H1 (cell line): ENCODE results near the gene CAMK1G. TPM values are rescaled to one million over a fixed set of nuclear protein-coding genes. Genes with fewer than 3 reads are reported as not detected.

Experiments used
- CTCF ChIA-PET: fragments of 300-600 bp; sonication (Branson Sonifier 250); formaldehyde crosslinking; loops from one replicate; lab custom pipeline; 2021; ENCODE audit not compliant: partially characterized antibody; lab: Charles Lee
- POLR2A ChIA-PET: fragments of 300-600 bp; sonication (Branson Sonifier 250); formaldehyde crosslinking; loops from one replicate; lab custom pipeline; 2021; ENCODE audit warnings: inconsistent platforms; ENCODE audit not compliant: partially characterized antibody; lab: Charles Lee
- DNase-seq, 2 experiments: peaks; one replicate each; pipeline versions ENCODE4 v3.0.0 to v3.0.0-alpha.2; 2010 to 2022; ENCODE audit warnings: low spot score in 2 of 2, low read depth in 1 of 2, mixed read lengths in 1 of 2
- FAIRE-seq: peaks from 2 replicates; lab custom pipeline; 2011; peaks lifted over from hg19 to GRCh38; lab: Jason Lieb, UNC
- H2AFZ ChIP-seq: 2 replicates; pipeline ENCODE4 v1.8.1; 2012; ENCODE audit warnings: low read length, inconsistent platforms
- H2AK5ac ChIP-seq: 2 replicates; pipeline ENCODE4 v1.6.1; 2013; ENCODE audit warnings: low read depth, low read length
- H2BK120ac ChIP-seq: replicated peaks from 2 replicates; pipeline ENCODE3; 2013; ENCODE audit warnings: low read depth, low read length, inconsistent platforms
- H2BK12ac ChIP-seq: 2 replicates; pipeline ENCODE4 v1.6.1; 2013; ENCODE audit warnings: low read depth, low read length
- H2BK15ac ChIP-seq: 2 replicates; pipeline ENCODE4 v1.6.1; 2013; ENCODE audit warnings: low read length
- H2BK20ac ChIP-seq: 2 replicates; pipeline ENCODE4 v1.6.1; 2013; ENCODE audit warnings: low read length
- H2BK5ac ChIP-seq: 2 replicates; pipeline ENCODE4 v1.6.1; 2013; ENCODE audit warnings: low read depth, low read length
- H3K14ac ChIP-seq: 2 replicates; pipeline ENCODE4 v1.6.1; 2013; ENCODE audit warnings: inconsistent platforms; ENCODE audit not compliant: insufficient read length
- H3K18ac ChIP-seq: 2 replicates; pipeline ENCODE4 v1.6.1; 2013; ENCODE audit warnings: low read length; ENCODE audit errors: extremely low read depth
- H3K23ac ChIP-seq: 2 replicates; pipeline ENCODE4 v1.6.1; 2013; ENCODE audit warnings: inconsistent platforms; ENCODE audit not compliant: insufficient read length
- H3K23me2 ChIP-seq: 2 replicates; pipeline ENCODE4 v1.6.1; 2013; ENCODE audit warnings: low read depth, low read length
- H3K27ac ChIP-seq: 2 replicates; pipeline ENCODE4 v1.6.1; 2011; ENCODE audit warnings: low read depth, low read length, inconsistent platforms
- H3K27me3 ChIP-seq, 4 experiments: replicated peaks in 1 of 4; 1 replicate in 1 of 4; 2 replicates in 3 of 4; pipeline versions ENCODE4 v1.6.1 to v1.8.1; 2011 to 2013; ENCODE audit warnings: low read length in 3 of 4, mild to moderate bottlenecking in 3 of 4, inconsistent platforms in 2 of 4, mixed read lengths in 2 of 4, moderate library complexity in 1 of 4; ENCODE audit not compliant: control insufficient read depth in 3 of 4, insufficient read depth in 3 of 4; ENCODE audit errors: extremely low read depth in 1 of 4
- H3K36me3 ChIP-seq, 4 experiments: 2 replicates each; pipeline versions ENCODE4 v1.6.1 to v1.8.1; 2011 to 2013; ENCODE audit warnings: mild to moderate bottlenecking in 4 of 4, low read length in 3 of 4, moderate library complexity in 2 of 4, control low read depth in 1 of 4, inconsistent platforms in 1 of 4; ENCODE audit not compliant: insufficient read depth in 4 of 4, control insufficient read depth in 2 of 4
- H3K4ac ChIP-seq: replicated peaks from 2 replicates; pipeline ENCODE3; 2013; ENCODE audit warnings: low read length, low read depth, mixed read lengths, inconsistent platforms; ENCODE audit not compliant: insufficient read length
- H3K4me1 ChIP-seq, 4 experiments: replicated peaks in 1 of 4; 1 replicate in 1 of 4; 2 replicates in 3 of 4; pipeline versions ENCODE4 v1.6.1 to v1.8.1; 2011 to 2013; ENCODE audit warnings: low read length in 3 of 4, inconsistent platforms in 2 of 4, mixed read lengths in 1 of 4; ENCODE audit not compliant: insufficient read depth in 4 of 4, control insufficient read depth in 3 of 4
- H3K4me2 ChIP-seq, 2 experiments: 2 replicates each; pipeline versions ENCODE4 v1.6.1 to v1.8.1; 2011 to 2013; ENCODE audit warnings: low read depth in 2 of 2, low read length in 2 of 2, control low read depth in 1 of 2, inconsistent platforms in 1 of 2, mild to moderate bottlenecking in 1 of 2; ENCODE audit not compliant: insufficient read depth in 1 of 2
- H3K4me3 ChIP-seq, 4 experiments: fragments of 200-600, 300-600 bp in 1 of 4; sonication (generic), shearing (Covaris generic), sonication (Bioruptor Twin) in 1 of 4; 2 replicates each; pipeline versions ENCODE4 v1.5.1 to v1.8.1; 2011 to 2016; ENCODE audit warnings: low read length in 4 of 4, low read depth in 3 of 4, control low read depth in 2 of 4, inconsistent platforms in 2 of 4, mild to moderate bottlenecking in 2 of 4, mixed read lengths in 1 of 4, moderate library complexity in 1 of 4; ENCODE audit not compliant: insufficient read depth in 2 of 4; ENCODE audit errors: extremely low read depth in 1 of 4
- H3K56ac ChIP-seq: replicated peaks from 2 replicates; pipeline ENCODE3; 2013; ENCODE audit warnings: low read depth, mild to moderate bottlenecking, mixed read lengths, low read length, inconsistent platforms; ENCODE audit not compliant: insufficient read length
- H3K79me1 ChIP-seq: 2 replicates; pipeline ENCODE4 v1.6.1; 2013; ENCODE audit warnings: low read depth, low read length, control low read depth
- H3K79me2 ChIP-seq, 2 experiments: 2 replicates each; pipeline versions ENCODE4 v1.6.1 to v1.8.1; 2012 to 2013; ENCODE audit warnings: low read length in 2 of 2, mild to moderate bottlenecking in 2 of 2, inconsistent platforms in 1 of 2; ENCODE audit not compliant: insufficient read depth in 2 of 2, control insufficient read depth in 1 of 2
- H3K9ac ChIP-seq, 4 experiments: replicated peaks in 1 of 4; 1 replicate in 1 of 4; 2 replicates in 3 of 4; pipeline versions ENCODE4 v1.6.1 to v1.8.1; 2011 to 2013; ENCODE audit warnings: low read depth in 3 of 4, low read length in 3 of 4, control low read depth in 2 of 4, mild to moderate bottlenecking in 2 of 4, moderate library complexity in 2 of 4, inconsistent platforms in 1 of 4; ENCODE audit errors: extremely low read depth in 1 of 4
- H3K9me3 ChIP-seq, 2 experiments: 2 replicates each; pipeline versions ENCODE4 v1.6.1 to v1.8.1; 2012 to 2013; ENCODE audit warnings: mild to moderate bottlenecking in 2 of 2, moderate library complexity in 2 of 2, control low read depth in 1 of 2, inconsistent platforms in 1 of 2, low read depth in 1 of 2, low read length in 1 of 2, mixed read lengths in 1 of 2; ENCODE audit not compliant: insufficient read depth in 2 of 2
- H4K20me1 ChIP-seq, 2 experiments: replicated peaks in 1 of 2; 2 replicates each; pipeline versions ENCODE3 to v1.8.1; 2011 to 2013; ENCODE audit warnings: inconsistent platforms in 2 of 2, low read length in 2 of 2, mild to moderate bottlenecking in 1 of 2; ENCODE audit not compliant: insufficient read depth in 2 of 2, control insufficient read depth in 1 of 2
- H4K5ac ChIP-seq: 2 replicates; pipeline ENCODE4 v1.6.1; 2013; ENCODE audit warnings: low read length, low read depth, mixed read lengths, inconsistent platforms; ENCODE audit not compliant: insufficient read length
- H4K8ac ChIP-seq: 2 replicates; pipeline ENCODE4 v1.8.0; 2013; ENCODE audit warnings: mild to moderate bottlenecking, moderate library complexity, low read length, inconsistent platforms; ENCODE audit not compliant: insufficient read depth; ENCODE audit errors: extremely low read depth
- H4K91ac ChIP-seq: replicated peaks from 2 replicates; pipeline ENCODE3; 2013; ENCODE audit warnings: low read length, mixed read lengths, inconsistent platforms; ENCODE audit not compliant: insufficient read length
- GTF2F1 ChIP-seq: IDR thresholded peaks from 2 replicates; pipeline ENCODE4 v1.6.1; 2012; ENCODE audit warnings: low read depth, low read length, improper control_type of control experiment, borderline replicate concordance
- JUN ChIP-seq: IDR thresholded peaks from 2 replicates; pipeline ENCODE4 v1.6.1; 2011; ENCODE audit warnings: low read depth, mild to moderate bottlenecking, improper control_type of control experiment, low read length
- JUND ChIP-seq: IDR thresholded peaks from 2 replicates; pipeline ENCODE4 v1.6.1; 2011; ENCODE audit warnings: mild to moderate bottlenecking, improper control_type of control experiment, low read length
- KDM4A ChIP-seq: IDR thresholded peaks from one replicate; pipeline ENCODE4 v1.7.1; 2012; ENCODE audit warnings: low read depth, mild to moderate bottlenecking, moderate library complexity, low read length, inconsistent platforms; ENCODE audit not compliant: severe bottlenecking
- NANOG ChIP-seq: IDR thresholded peaks from 2 replicates; pipeline ENCODE4 v1.6.1; 2011; ENCODE audit warnings: low read length, low read depth, mild to moderate bottlenecking, inconsistent platforms; ENCODE audit not compliant: insufficient read depth, poor library complexity, severe bottlenecking
- NRF1 ChIP-seq: IDR thresholded peaks from 2 replicates; pipeline ENCODE4 v1.6.1; 2011; ENCODE audit warnings: mild to moderate bottlenecking, low read depth, low read length, improper control_type of control experiment
- POU5F1 ChIP-seq: IDR thresholded peaks from 2 replicates; pipeline ENCODE4 v1.6.1; 2011; ENCODE audit warnings: low read depth, mild to moderate bottlenecking, low read length, moderate library complexity
- RFX5 ChIP-seq: IDR thresholded peaks from 2 replicates; pipeline ENCODE4 v1.6.1; 2011; ENCODE audit warnings: low read depth, low read length, improper control_type of control experiment, borderline replicate concordance
- TEAD4 ChIP-seq: IDR thresholded peaks from 2 replicates; pipeline ENCODE4 v1.6.1; 2012; ENCODE audit warnings: low read depth, low read length, inconsistent platforms, mixed read lengths
- USF2 ChIP-seq: IDR thresholded peaks from 2 replicates; pipeline ENCODE4 v1.6.1; 2011; ENCODE audit warnings: low read length, improper control_type of control experiment
- WGBS, 2 experiments: shearing (Covaris generic) in 1 of 2; methylation state at CpG; one replicate each; pipeline versions ENCODE4 v1.1.6 to v1.1.7; 2013 to 2015; ENCODE audit warnings: low lambda C conversion rate in 2 of 2, mixed read lengths in 2 of 2, inconsistent platforms in 1 of 2, low coverage in 1 of 2, missing lambda C conversion rate in 1 of 2; ENCODE audit not compliant: insufficient replicate concordance in 2 of 2, insufficient coverage in 1 of 2, insufficient read length in 1 of 2; ENCODE audit errors: extremely low coverage in 1 of 2, missing lambda C conversion rate in 1 of 2; 5-methylcytosine and 5-hydroxymethylcytosine counted together
- polyA plus RNA-seq, 7 experiments: library from polyadenylated mRNA; depleted of rRNA in 3 of 7; stranded (reverse) in 5 of 7; unstranded in 2 of 7; fragments of >200 nt in 5 of 7; fragments of 200-250 nt in 2 of 7; gene quantifications; 1 replicate in 5 of 7; 2 replicates in 1 of 7; 4 replicates in 1 of 7; pipeline versions ENCODE4 v1.2.1 to v1.2.3, GENCODE V29; 2011 to 2013; ENCODE audit warnings: missing spikeins in 2 of 7, mixed read lengths in 2 of 7
- total RNA-seq: library from RNA; stranded (reverse); fragmentation: NEBNext Ultra II Directional; extraction: Animal tissue kit (Norgen Biotek cat#: 25700); gene quantifications from 2 replicates; pipeline ENCODE4 v1.2.1, GENCODE V29; 2021

Gene CAMK1G
- total and polyA plus RNA-seq, 2 of the 8 experiments (the other 6 are each of a cell fraction or from before 2014, with no cell fraction given) = 1.00 to 1.0 TPM

- Histone ChIP-seq H3K36me3 (no peaks in the 10 kb centered on the region), H3K14ac (no peak overlapping the region), H3K79me1 (no peaks in the 10 kb centered on the region), H3K23me2 (no peaks in the 10 kb centered on the region), H2BK15ac (no peak overlapping the region), H3K4me2 (peak overlapping the region in 1 of 2 experiments; percentile 8; a peak in 3 of 4 replicates), H3K27me3 (0 out of 7 replicates have a peak, but pooled peaks cover 0 to 2% (median 0%) of the 10 kb centered on the region in 4 experiments), H4K20me1 (no peaks in the 10 kb centered on the region), H3K4me1 (peaks cover 0 to 11% (median 9%) of the 10 kb centered on the region in 4 experiments; a peak in 4 of 7 replicates), H2AK5ac (no peak overlapping the region), H3K56ac (no peak overlapping the region), H4K5ac (no peak overlapping the region), H3K4ac (no peak overlapping the region), H3K9me3 (no peaks in the 10 kb centered on the region), H2BK12ac (no peak overlapping the region), H4K91ac (no peak overlapping the region), H3K23ac (no peak overlapping the region), H3K79me2 (no peaks in the 10 kb centered on the region), H3K27ac (no peak overlapping the region), H3K4me3 (no peak overlapping the region), H4K8ac (no peak overlapping the region), H3K18ac (no peak overlapping the region), H2BK20ac (no peak overlapping the region), H2BK120ac (no peak overlapping the region), H2AFZ (peak overlapping the region; percentile 85), H2BK5ac (no peak overlapping the region), H3K9ac (no peak overlapping the region)
- DNase-seq = peak in 1 of 2 experiments; percentile 65
- 53% methylated on average over 3 of the region's 3 CpGs; no CpG with 5 or more reads in 1 of the 2 experiments for WGBS, 2 experiments
- CTCF ChIA-PET = interaction anchor here (0.6 to 4.5 kb wide), 18 partner anchors 8 to 122 kb away, joined by 3 to 23 read pairs (median 5); partner anchors contain the start of gene G0S2
- POLR2A ChIA-PET = interaction anchor here (0.6 to 1.6 kb wide), 4 partner anchors 10 to 620 kb away, joined by 3 to 5 read pairs (median 4); no protein-coding TSS in a partner anchor
- TF ChIP-seq GTF2F1 = no peak
- no peak for TF ChIP-seq POU5F1
- no peak for TF ChIP-seq JUN
- no peak for TF ChIP-seq USF2
- TF ChIP-seq RFX5 = no peak
- TF ChIP-seq JUND = peak; percentile 87
- no peak for TF ChIP-seq NANOG
- no peak for TF ChIP-seq NRF1
- peak; percentile 80 for TF ChIP-seq TEAD4
- no peak for TF ChIP-seq KDM4A
- FAIRE-seq = peak; percentile 88
Observed at GRCh38 chr1:209652873-209653401, 69.4 kb downstream of the CAMK1G start.
